Endothelial cell of umbilical vein (primary cell): ENCODE measurements around the gene MAML3. TPM values are rescaled to one million over a fixed set of nuclear protein-coding genes. Genes with fewer than 3 reads are reported as not detected.

Experiments used
- BruUV-seq: library from RNA; stranded (reverse); fragments of 400-500 nt; replicated peaks from 2 replicates; lab custom pipeline; 2021; lab: Mats Ljungman, UMichigan
- CTCF ChIA-PET: fragments of 300-600, 350-600 bp; sonication (Branson Sonifier 250); formaldehyde crosslinking; loops from one replicate; lab custom pipeline; 2021; ENCODE audit warnings: antibody characterized with exemption, inconsistent platforms; lab: Charles Lee
- POLR2A ChIA-PET: fragments of 300-600, 350-600 bp; sonication (Branson Sonifier 250); formaldehyde crosslinking; loops from one replicate; lab custom pipeline; 2021; ENCODE audit warnings: antibody characterized with exemption, inconsistent platforms; lab: Charles Lee
- DNase-seq: peaks from one replicate; pipeline ENCODE4 v3.0.0-alpha.2; 2011; ENCODE audit warnings: low read depth, low spot score
- FAIRE-seq: peaks from 2 replicates; lab custom pipeline; 2011; peaks lifted over from hg19 to GRCh38; lab: Jason Lieb, UNC
- H2AFZ ChIP-seq: 2 replicates; pipeline ENCODE4 v1.6.0; 2012; ENCODE audit warnings: low read depth, low read length, control low read depth, inconsistent platforms
- H3K27ac ChIP-seq: 2 replicates; pipeline ENCODE4 v1.5.1; 2011; ENCODE audit warnings: low read depth, mild to moderate bottlenecking, control low read depth, low read length, moderate library complexity; ENCODE audit not compliant: insufficient read depth
- H3K27me3 ChIP-seq, 2 experiments: 2 replicates each; pipeline versions ENCODE4 v1.6.0 to v1.6.1; 2011; ENCODE audit warnings: low read length in 2 of 2, mixed read lengths in 1 of 2; ENCODE audit not compliant: control insufficient read depth in 2 of 2, insufficient read depth in 2 of 2
- H3K36me3 ChIP-seq, 2 experiments: 2 replicates in 1 of 2; 3 replicates in 1 of 2; pipeline ENCODE4 v1.5.1; 2011; ENCODE audit warnings: low read length in 2 of 2, mild to moderate bottlenecking in 1 of 2, moderate library complexity in 1 of 2; ENCODE audit not compliant: control insufficient read depth in 2 of 2, insufficient read depth in 2 of 2; ENCODE audit errors: extremely low read depth in 1 of 2
- H3K4me1 ChIP-seq: 3 replicates; pipeline ENCODE4 v1.5.1; 2011; ENCODE audit warnings: mild to moderate bottlenecking, low read length; ENCODE audit not compliant: control insufficient read depth, insufficient read depth; ENCODE audit errors: extremely low read depth
- H3K4me2 ChIP-seq: 2 replicates; pipeline ENCODE4 v1.6.1; 2011; ENCODE audit warnings: low read length, control low read depth, mixed read lengths; ENCODE audit not compliant: insufficient read depth
- H3K4me3 ChIP-seq, 3 experiments: fragments of 200-600 bp in 1 of 3; sonication (generic), shearing (Covaris generic) in 1 of 3; replicated peaks in 1 of 3; 2 replicates each; pipeline ENCODE4 v1.5.1; 2011 to 2016; ENCODE audit warnings: control low read depth in 3 of 3, low read length in 3 of 3, mild to moderate bottlenecking in 2 of 3, inconsistent platforms in 1 of 3, low read depth in 1 of 3, moderate library complexity in 1 of 3; ENCODE audit not compliant: insufficient read depth in 1 of 3
- H3K79me2 ChIP-seq: 2 replicates; pipeline ENCODE4 v1.6.0; 2012; ENCODE audit warnings: low read length, inconsistent platforms; ENCODE audit not compliant: control insufficient read depth, insufficient read depth
- H3K9ac ChIP-seq: replicated peaks from 2 replicates; pipeline ENCODE3; 2011; ENCODE audit warnings: low read length, control low read depth; ENCODE audit not compliant: insufficient read depth; ENCODE audit errors: extremely low read depth
- H3K9me1 ChIP-seq: replicated peaks from 3 replicates; pipeline ENCODE4 v1.6.0; 2011; ENCODE audit warnings: mild to moderate bottlenecking, low read length; ENCODE audit not compliant: control insufficient read depth, insufficient read depth; ENCODE audit errors: extremely low read depth
- H3K9me3 ChIP-seq: replicated peaks from 2 replicates; pipeline ENCODE4 v1.5.1; 2012; ENCODE audit warnings: low read length, inconsistent platforms; ENCODE audit not compliant: control insufficient read depth, insufficient read depth
- H4K20me1 ChIP-seq: replicated peaks from 2 replicates; pipeline ENCODE3; 2011; ENCODE audit warnings: mild to moderate bottlenecking, low read length; ENCODE audit not compliant: control insufficient read depth, insufficient read depth; ENCODE audit errors: extremely low read depth
- EZH2 ChIP-seq: IDR thresholded peaks from 2 replicates; pipeline ENCODE4 v1.6.1; 2012; ENCODE audit warnings: borderline replicate concordance, low read depth, mild to moderate bottlenecking, moderate library complexity, low read length, inconsistent platforms; ENCODE audit not compliant: severe bottlenecking
- MYC ChIP-seq: IDR thresholded peaks from one replicate; pipeline ENCODE4 v1.6.1; 2011; ENCODE audit warnings: mild to moderate bottlenecking, low read depth, low read length
- POLR2AphosphoS5 ChIP-seq: IDR thresholded peaks from 2 replicates; pipeline ENCODE4 v1.6.1; 2012; ENCODE audit warnings: low read depth, mild to moderate bottlenecking, control low read depth, low read length, moderate library complexity; ENCODE audit not compliant: insufficient read depth
- dilution Hi-C: fragments of 300-500 bp; cut with MboI; formaldehyde crosslinking; loops from one replicate; pipeline ENCODE4 v1.15.0; 2019; ENCODE audit warnings: low sequenced_read_pairs; ENCODE audit not compliant: extremely low pct_ligation_motif_present
- intact Hi-C: fragments of 100-400 bp; cut with micrococcal nuclease; formaldehyde crosslinking; loops from one replicate; pipeline ENCODE4 v1.10.0; 2022
- polyA plus RNA-seq, 4 experiments: library from polyadenylated mRNA; depleted of rRNA in 3 of 4; stranded (reverse) in 3 of 4; unstranded in 1 of 4; fragments of >200 nt; gene quantifications; 2 replicates each; pipeline versions ENCODE4 v1.2.1 to v1.2.3, GENCODE V29; 2011 to 2012; ENCODE audit warnings: missing spikeins in 1 of 4
- total RNA-seq: library from RNA; stranded (reverse); gene quantifications from 2 replicates; pipeline ENCODE4 v1.2.3, GENCODE V29; 2021

MAML3 gene
- total and polyA plus RNA-seq, 2 donors (not counting 3 experiments of a cell fraction or from before 2014, with no cell fraction given): 14.0 to 20.3 TPM

DNA sequence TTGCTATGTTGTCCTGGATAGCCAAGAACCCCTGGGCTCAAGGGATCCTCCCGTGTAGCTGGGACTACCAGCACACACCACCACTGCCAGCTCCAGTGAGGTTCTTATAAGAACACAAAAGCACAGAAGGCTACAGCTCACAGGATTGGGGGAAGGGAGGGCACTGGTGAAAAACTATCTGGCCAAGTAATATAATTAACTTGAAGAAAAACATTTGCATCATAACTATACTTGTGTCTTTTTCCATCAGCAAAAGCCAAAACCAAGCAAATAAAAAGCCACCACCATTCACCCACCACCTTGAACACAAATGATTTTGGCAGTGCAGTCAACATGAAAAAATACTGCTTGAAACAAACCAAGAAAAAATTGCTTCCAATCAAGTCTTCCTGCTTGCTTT lies 188.2 kb downstream of the MAML3 start:
- H3K9ac ChIP-seq: no peak overlapping the region
- H3K4me2 ChIP-seq: no peak overlapping the region
- H3K9me3 ChIP-seq: no peaks in the 10 kb centered on the region
- H2AFZ ChIP-seq: no peak overlapping the region
- dilution Hi-C loops (no loop called here), intact Hi-C loops (no loop called here)
- ChIA-PET POLR2A (no interaction called here), CTCF (no interaction called here)
- no peaks in the 10 kb centered on the region for H4K20me1 ChIP-seq
- no TSS peak for BruUV-seq
- H3K27ac ChIP-seq: no peak overlapping the region
- FAIRE-seq (no peak), DNase-seq (no peak)
- H3K79me2 ChIP-seq: no peaks in the 10 kb centered on the region
- no peak overlapping the region for H3K4me3 ChIP-seq
- H3K36me3 ChIP-seq: no peaks in the 10 kb centered on the region
- H3K9me1 ChIP-seq: no peaks in the 10 kb centered on the region
- TF ChIP-seq POLR2AphosphoS5 (no peak), EZH2 (no peak)
- H3K4me1 ChIP-seq: peaks cover 6% of the 10 kb centered on the region
- no peaks in the 10 kb centered on the region for H3K27me3 ChIP-seq

DNA sequence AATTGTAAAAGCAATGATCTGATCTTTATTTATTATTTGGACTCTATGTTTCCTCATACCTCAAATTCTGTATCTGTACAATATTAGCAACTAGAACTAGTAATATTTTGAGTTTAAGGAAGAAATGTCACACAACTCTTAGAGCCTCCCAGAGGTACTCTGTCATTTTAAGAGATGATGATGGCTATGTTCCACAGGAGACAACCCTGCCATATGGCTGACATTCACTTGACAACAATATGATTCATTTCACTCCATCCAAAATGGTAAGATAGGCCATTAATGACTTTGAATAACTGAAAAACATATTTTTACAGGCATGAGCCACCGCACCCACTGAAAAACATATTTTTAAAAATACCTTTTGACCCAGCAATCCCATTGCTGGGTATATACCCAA lies 190.3 kb downstream of the MAML3 start:
- Histone ChIP-seq H3K9me3 (no peaks in the 10 kb centered on the region), H3K27me3 (no peaks in the 10 kb centered on the region), H4K20me1 (no peaks in the 10 kb centered on the region), H3K4me2 (no peak overlapping the region), H3K9me1 (no peaks in the 10 kb centered on the region), H3K4me3 (no peak overlapping the region), H3K27ac (no peak overlapping the region), H3K9ac (no peak overlapping the region), H2AFZ (no peak overlapping the region), H3K4me1 (peaks cover 11% of the 10 kb centered on the region), H3K36me3 (no peaks in the 10 kb centered on the region), H3K79me2 (no peaks in the 10 kb centered on the region)
- TF ChIP-seq MYC (no peak), POLR2AphosphoS5 (no peak)
- BruUV-seq: no TSS peak
- DNase-seq (no peak), FAIRE-seq (no peak)
- ChIA-PET POLR2A (no interaction called here), CTCF (interaction anchor here (2.2 kb wide), 1 partner anchor 10 kb away, joined by 5 read pairs; no protein-coding TSS in a partner anchor)
- intact Hi-C loops: no loop called here
- dilution Hi-C loops: no loop called here
